ENCODE measurements around the gene PRR15. TPM values are rescaled to one million over a fixed set of nuclear protein-coding genes. Genes with fewer than 3 reads are reported as not detected.

The PRR15 gene
- total and polyA plus RNA-seq, 2 donors = 3.0 to 4.8 TPM

GRCh38 chr7:29607259-29607658, 43.6 kb downstream of the PRR15 start:
- no peak for DNase-seq (ENCODE audit: extremely low spot score)

GRCh38 chr7:29607889-29608288, 44.3 kb downstream of the PRR15 start:
- 73% methylated on average over 4 of the region's 4 CpGs for WGBS
- Histone ChIP-seq H3K36me3 (ENCODE audit: insufficient read depth) (no peaks in the 10 kb centered on the region), H3K4me3 (ENCODE audit: low read depth, low read length) (no peak overlapping the region), H3K4me1 (ENCODE audit: insufficient read depth) (no peaks in the 10 kb centered on the region), H3K27ac (ENCODE audit: low read depth) (no peak overlapping the region)
- DNase-seq (ENCODE audit: extremely low spot score) = no peak

More at GRCh38 chr7:29607259-29607658, 43.6 kb downstream of the PRR15 start:
- Histone ChIP-seq H3K36me3 (ENCODE audit: insufficient read depth) (no peaks in the 10 kb centered on the region), H3K4me3 (ENCODE audit: low read depth, low read length) (no peak overlapping the region), H3K27ac (ENCODE audit: low read depth) (no peak overlapping the region), H3K4me1 (ENCODE audit: insufficient read depth) (no peaks in the 10 kb centered on the region)
- 96% methylated on average over 4 of the region's 4 CpGs for WGBS

DNA sequence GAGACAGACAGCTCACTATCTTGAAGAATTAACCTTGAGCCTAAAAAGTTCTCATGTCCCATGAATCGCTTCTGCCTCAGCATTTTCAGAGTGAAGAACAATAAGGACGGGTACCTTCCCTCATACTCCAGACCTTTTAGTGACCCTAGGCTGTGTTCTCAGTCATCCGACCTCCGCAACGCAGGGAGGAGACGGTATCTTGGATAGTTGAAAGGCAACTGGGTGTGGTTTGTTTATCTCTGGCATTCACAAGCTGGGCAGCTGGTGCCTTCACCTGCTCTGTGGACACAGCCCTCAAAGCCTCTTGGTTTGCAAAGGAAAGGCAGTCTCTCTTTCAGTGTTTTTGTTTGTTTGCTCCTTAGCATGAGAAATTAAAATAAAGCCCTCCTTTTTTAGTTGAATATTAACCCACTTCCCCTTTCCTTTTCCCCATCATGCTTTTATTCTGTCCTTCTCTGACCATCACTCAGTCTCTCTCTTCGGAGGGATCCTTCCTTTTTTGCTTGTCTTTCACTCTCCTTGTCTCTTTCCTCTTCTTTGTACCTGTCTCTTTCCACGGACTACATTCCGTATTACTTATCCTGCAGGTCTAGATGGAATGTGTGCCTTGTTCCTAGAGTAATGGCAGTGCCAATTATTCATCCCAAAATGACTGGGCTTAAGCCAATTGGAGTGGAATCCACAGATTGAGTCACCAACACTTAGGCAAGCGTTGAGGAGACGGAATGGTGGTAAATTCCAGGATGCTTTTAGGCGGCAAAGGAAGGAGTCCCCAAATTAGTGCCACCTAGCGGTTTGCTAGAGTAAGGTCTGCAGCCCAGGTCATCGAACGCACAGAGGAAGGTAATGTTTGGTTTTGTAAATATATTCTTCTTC, 45.8 kb downstream of the PRR15 start:
- Histone ChIP-seq H3K4me1 (ENCODE audit: insufficient read depth) (no peaks in the 10 kb centered on the region), H3K36me3 (ENCODE audit: insufficient read depth) (no peaks in the 10 kb centered on the region), H3K4me3 (ENCODE audit: low read depth, low read length) (no peak overlapping the region), H3K27ac (ENCODE audit: low read depth) (no peak overlapping the region)
- WGBS = 61% methylated on average over 15 of the region's 15 CpGs
- no peak for DNase-seq (ENCODE audit: extremely low spot score)

DNA sequence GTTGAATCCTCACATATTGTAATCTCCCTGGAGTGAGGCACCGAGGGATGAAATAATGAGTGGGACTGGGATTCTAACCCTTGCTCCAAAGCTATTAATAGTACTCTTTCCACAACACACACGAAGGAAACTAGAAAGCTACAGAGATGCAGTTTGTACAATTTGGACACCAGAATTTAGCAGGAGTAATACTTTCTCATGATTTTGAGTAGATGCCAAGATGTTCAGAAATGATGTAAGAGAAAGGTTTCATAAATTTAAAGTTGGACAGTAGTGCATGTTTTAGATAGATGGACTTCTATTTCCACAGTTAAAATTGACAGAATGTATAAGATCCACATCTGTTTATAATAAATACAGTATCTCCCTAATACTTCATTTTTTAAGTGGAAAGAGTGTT, 46.5 kb downstream of the PRR15 start:
- H3K27ac ChIP-seq (ENCODE audit: low read depth) = no peak overlapping the region
- no peak for DNase-seq (ENCODE audit: extremely low spot score)
- 33% methylated on average over 2 of the region's 2 CpGs for WGBS

GRCh38 chr7:29611941-29612544, 48.4 kb downstream of the PRR15 start:
- no peak for DNase-seq (ENCODE audit: extremely low spot score)
- H3K4me3 ChIP-seq (ENCODE audit: low read depth, low read length) = no peak overlapping the region
- H3K27ac ChIP-seq (ENCODE audit: low read depth) = no peak overlapping the region
- H3K4me1 ChIP-seq (ENCODE audit: insufficient read depth) = no peaks in the 10 kb centered on the region
- 87% methylated on average over 4 of the region's 4 CpGs for WGBS
- H3K36me3 ChIP-seq (ENCODE audit: insufficient read depth) = no peaks in the 10 kb centered on the region

More for the DNA sequence above, 46.5 kb downstream of the PRR15 start:
- Histone ChIP-seq H3K36me3 (ENCODE audit: insufficient read depth) (no peaks in the 10 kb centered on the region), H3K4me1 (ENCODE audit: insufficient read depth) (no peaks in the 10 kb centered on the region), H3K4me3 (ENCODE audit: low read depth, low read length) (no peak overlapping the region)

GRCh38 chr7:29612596-29612995, 49.0 kb downstream of the PRR15 start:
- DNase-seq (ENCODE audit: extremely low spot score) = no peak
- H3K4me3 ChIP-seq (ENCODE audit: low read depth, low read length) = no peak overlapping the region
- H3K36me3 ChIP-seq (ENCODE audit: insufficient read depth) = no peaks in the 10 kb centered on the region
- 79% methylated on average over 2 of the region's 2 CpGs for WGBS
- H3K4me1 ChIP-seq (ENCODE audit: insufficient read depth) = no peaks in the 10 kb centered on the region
- no peak overlapping the region for H3K27ac ChIP-seq (ENCODE audit: low read depth)

DNA sequence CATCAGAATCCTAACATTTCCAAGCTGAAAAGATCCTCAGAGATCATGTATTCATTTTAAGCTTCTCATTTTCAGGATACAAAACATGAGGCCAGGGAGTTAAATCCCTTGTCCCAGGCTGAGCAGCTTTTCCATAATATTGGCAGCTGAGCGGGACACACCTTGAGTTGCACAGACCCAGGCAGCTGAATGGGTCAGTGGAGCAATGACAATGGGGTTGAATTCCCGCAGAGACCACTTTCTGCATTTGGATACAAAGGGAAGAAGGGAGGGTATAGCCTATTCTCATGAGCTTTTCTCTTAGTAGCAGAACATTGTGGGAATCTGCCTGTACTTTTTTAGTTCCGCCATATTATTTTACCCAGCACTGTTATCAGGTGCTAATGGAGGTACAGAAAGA, 49.5 kb downstream of the PRR15 start:
- Histone ChIP-seq H3K4me3 (ENCODE audit: low read depth, low read length) (no peak overlapping the region), H3K36me3 (ENCODE audit: insufficient read depth) (no peaks in the 10 kb centered on the region), H3K4me1 (ENCODE audit: insufficient read depth) (no peaks in the 10 kb centered on the region), H3K27ac (ENCODE audit: low read depth) (no peak overlapping the region)
- 93% methylated on average over 3 of the region's 3 CpGs for WGBS
- no peak for DNase-seq (ENCODE audit: extremely low spot score)

DNA sequence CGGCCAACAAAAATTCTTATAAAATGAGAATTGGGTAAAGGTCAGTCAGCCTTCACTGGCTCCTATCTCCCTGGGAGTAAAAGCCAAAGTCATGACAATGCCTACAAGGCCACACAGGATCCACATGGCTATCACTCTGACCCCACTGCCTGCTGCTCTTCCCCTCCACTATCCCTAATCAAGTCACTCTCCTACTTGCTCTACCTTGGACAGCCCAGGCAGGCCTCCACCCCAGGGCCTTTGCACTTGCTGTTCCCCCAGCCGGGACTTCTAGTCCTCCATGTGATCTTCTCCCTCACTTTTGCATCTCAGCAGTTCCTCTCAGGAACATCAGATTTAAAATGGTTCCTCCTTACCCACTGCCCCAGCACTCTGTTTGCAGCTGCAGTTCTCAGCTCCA, 50.6 kb downstream of the PRR15 start:
- Histone ChIP-seq H3K27ac (ENCODE audit: low read depth) (no peak overlapping the region), H3K4me1 (ENCODE audit: insufficient read depth) (no peaks in the 10 kb centered on the region)
- WGBS = 92% methylated on average over 2 of the region's 2 CpGs

More for the DNA sequence above, 50.6 kb downstream of the PRR15 start:
- no peak overlapping the region for H3K4me3 ChIP-seq (ENCODE audit: low read depth, low read length)
- no peaks in the 10 kb centered on the region for H3K36me3 ChIP-seq (ENCODE audit: insufficient read depth)
- DNase-seq (ENCODE audit: extremely low spot score) = no peak

Other genes with a start within 250 kb of the PRR15 start
- gene WIPF3, start 242.7 kb downstream of the PRR15 start, total RNA-seq = 0.95 TPM
- 3.4 TPM for gene WIPF3, start 242.7 kb downstream of the PRR15 start, polyA plus RNA-seq

Data from urinary bladder (tissue), 4 donors.